ENCODE data around the gene AP2A2.
"Not testable (repeated sequence)": the region's sequence is repeated elsewhere in the genome, so short reads cannot be mapped to it uniquely, and the experiment has no call there.

AP2A2 gene

GRCh38 chr11:967995-968751 lies 42.5 kb downstream of the AP2A2 start:
- Mint-ChIP-seq H3K36me3 (peaks cover 8% of the 10 kb centered on the region), H3K27me3 (no peaks in the 10 kb centered on the region), H3K4me1 (ENCODE audit: low read depth) (peaks cover 25% of the 10 kb centered on the region), H3K4me3 (no peak overlapping the region), H3K9me3 (ENCODE audit: low read depth) (no peaks in the 10 kb centered on the region), H3K27ac (no peak overlapping the region)

GRCh38 chr11:968822-969221 lies 43.2 kb downstream of the AP2A2 start:
- H3K36me3 Mint-ChIP-seq: peaks cover 8% of the 10 kb centered on the region
- no peak overlapping the region for H3K4me3 Mint-ChIP-seq
- peaks cover 25% of the 10 kb centered on the region for H3K4me1 Mint-ChIP-seq (ENCODE audit: low read depth)
- H3K27ac Mint-ChIP-seq: no peak overlapping the region
- no peaks in the 10 kb centered on the region for H3K27me3 Mint-ChIP-seq
- H3K9me3 Mint-ChIP-seq (ENCODE audit: low read depth): no peaks in the 10 kb centered on the region

- Mint-ChIP-seq H3K27ac (peak overlapping the region; percentile 64), H3K4me3 (peak overlapping the region; percentile 4), H3K4me1 (ENCODE audit: low read depth) (peaks cover 26% of the 10 kb centered on the region)
Measured at GRCh38 chr11:969651-970205, 44.1 kb downstream of the AP2A2 start.

GRCh38 chr11:970319-970871 lies 44.7 kb downstream of the AP2A2 start:
- H3K27ac Mint-ChIP-seq: peak overlapping the region; percentile 77
- H3K27me3 Mint-ChIP-seq: no peaks in the 10 kb centered on the region
- peak overlapping the region; percentile 4 for H3K4me3 Mint-ChIP-seq
- H3K36me3 Mint-ChIP-seq: peaks cover 5% of the 10 kb centered on the region
- no peaks in the 10 kb centered on the region for H3K9me3 Mint-ChIP-seq (ENCODE audit: low read depth)
- H3K4me1 Mint-ChIP-seq (ENCODE audit: low read depth): peaks cover 25% of the 10 kb centered on the region

More at GRCh38 chr11:969651-970205, 44.1 kb downstream of the AP2A2 start:
- Mint-ChIP-seq H3K9me3 (ENCODE audit: low read depth) (no peaks in the 10 kb centered on the region), H3K27me3 (no peaks in the 10 kb centered on the region), H3K36me3 (peaks cover 5% of the 10 kb centered on the region)

- Mint-ChIP-seq H3K4me3 (no peak overlapping the region), H3K27me3 (no peaks in the 10 kb centered on the region), H3K27ac (peak overlapping the region; percentile 77), H3K9me3 (ENCODE audit: low read depth) (no peaks in the 10 kb centered on the region), H3K36me3 (peaks cover 3% of the 10 kb centered on the region), H3K4me1 (ENCODE audit: low read depth) (peaks cover 27% of the 10 kb centered on the region)
Measured at GRCh38 chr11:971092-971690, 45.5 kb downstream of the AP2A2 start.

GRCh38 chr11:971731-972365 lies 46.2 kb downstream of the AP2A2 start:
- Mint-ChIP-seq H3K4me3 (no peak overlapping the region), H3K27ac (no peak overlapping the region), H3K4me1 (ENCODE audit: low read depth) (peaks cover 25% of the 10 kb centered on the region)

GRCh38 chr11:972523-973211 lies 47.0 kb downstream of the AP2A2 start:
- Mint-ChIP-seq H3K4me3 (no peak overlapping the region), H3K27me3 (no peaks in the 10 kb centered on the region), H3K27ac (no peak overlapping the region), H3K36me3 (peaks cover 3% of the 10 kb centered on the region), H3K9me3 (ENCODE audit: low read depth) (no peaks in the 10 kb centered on the region), H3K4me1 (ENCODE audit: low read depth) (peaks cover 25% of the 10 kb centered on the region)

More at GRCh38 chr11:971731-972365, 46.2 kb downstream of the AP2A2 start:
- Mint-ChIP-seq H3K27me3 (no peaks in the 10 kb centered on the region), H3K9me3 (ENCODE audit: low read depth) (no peaks in the 10 kb centered on the region), H3K36me3 (peaks cover 3% of the 10 kb centered on the region)

- no peak overlapping the region for H3K4me3 Mint-ChIP-seq
- no peak overlapping the region for H3K27ac Mint-ChIP-seq
- no peaks in the 10 kb centered on the region for H3K9me3 Mint-ChIP-seq (ENCODE audit: low read depth)
- H3K27me3 Mint-ChIP-seq: no peaks in the 10 kb centered on the region
- peaks cover 3% of the 10 kb centered on the region for H3K36me3 Mint-ChIP-seq
- peaks cover 25% of the 10 kb centered on the region for H3K4me1 Mint-ChIP-seq (ENCODE audit: low read depth)
Measured at GRCh38 chr11:973237-973636, 47.6 kb downstream of the AP2A2 start.

- not testable (repeated sequence) for H3K27ac Mint-ChIP-seq; H3K4me3 Mint-ChIP-seq; H3K9me3 Mint-ChIP-seq (ENCODE audit: low read depth); H3K27me3 Mint-ChIP-seq; H3K36me3 Mint-ChIP-seq
- H3K4me1 Mint-ChIP-seq (ENCODE audit: low read depth): peaks cover 18% of the 10 kb centered on the region
Measured at GRCh38 chr11:975376-975775, 49.7 kb downstream of the AP2A2 start.

GRCh38 chr11:975827-976226 lies 50.2 kb downstream of the AP2A2 start:
- H3K4me1 Mint-ChIP-seq (ENCODE audit: low read depth): peaks cover 14% of the 10 kb centered on the region
- H3K9me3 Mint-ChIP-seq (ENCODE audit: low read depth): no peaks in the 10 kb centered on the region
- H3K27ac Mint-ChIP-seq: no peak overlapping the region
- no peaks in the 10 kb centered on the region for H3K27me3 Mint-ChIP-seq
- no peaks in the 10 kb centered on the region for H3K36me3 Mint-ChIP-seq
- no peak overlapping the region for H3K4me3 Mint-ChIP-seq

- Mint-ChIP-seq H3K27me3 (no peaks in the 10 kb centered on the region), H3K9me3 (ENCODE audit: low read depth) (no peaks in the 10 kb centered on the region), H3K27ac (no peak overlapping the region), H3K4me3 (no peak overlapping the region), H3K36me3 (no peaks in the 10 kb centered on the region), H3K4me1 (ENCODE audit: low read depth) (peaks cover 11% of the 10 kb centered on the region)
Measured at GRCh38 chr11:976431-977160, 50.9 kb downstream of the AP2A2 start.

- H3K36me3 Mint-ChIP-seq: no peaks in the 10 kb centered on the region
- peaks cover 11% of the 10 kb centered on the region for H3K4me1 Mint-ChIP-seq (ENCODE audit: low read depth)
- no peaks in the 10 kb centered on the region for H3K27me3 Mint-ChIP-seq
- no peaks in the 10 kb centered on the region for H3K9me3 Mint-ChIP-seq (ENCODE audit: low read depth)
- peak overlapping the region; percentile 16 for H3K27ac Mint-ChIP-seq
- H3K4me3 Mint-ChIP-seq: no peak overlapping the region
Measured at GRCh38 chr11:977830-978720, 52.4 kb downstream of the AP2A2 start.

- H3K27ac Mint-ChIP-seq: no peak overlapping the region
- H3K27me3 Mint-ChIP-seq: no peaks in the 10 kb centered on the region
- no peaks in the 10 kb centered on the region for H3K36me3 Mint-ChIP-seq
- H3K4me1 Mint-ChIP-seq (ENCODE audit: low read depth): peaks cover 11% of the 10 kb centered on the region
- H3K4me3 Mint-ChIP-seq: no peak overlapping the region
- H3K9me3 Mint-ChIP-seq (ENCODE audit: low read depth): no peaks in the 10 kb centered on the region
Measured at GRCh38 chr11:978781-979180, 53.1 kb downstream of the AP2A2 start.

Measured in activated naive CD8-positive, alpha-beta T cell (primary cell).